HG03175 (cell line): ENCODE results near the gene ZBP1.

Experiments
- ATAC-seq: cut with Tn5 transposase; IDR thresholded peaks from one replicate; pipeline ENCODE4 v1.9.1; 2021; ENCODE audit warnings: mild to moderate bottlenecking, moderate library complexity; ENCODE audit not compliant: unreplicated experiment

Gene ZBP1

GRCh38 chr20:57619051-57619831 is 985 bp downstream of the ZBP1 start:
- peak; percentile 65 for ATAC-seq

- no peak for ATAC-seq
Measured at GRCh38 chr20:57618764-57619050, 1.5 kb downstream of the ZBP1 start.

GRCh38 chr20:57618091-57618763 is 2.0 kb downstream of the ZBP1 start:
- ATAC-seq, result no peak

- ATAC-seq, result no peak
Measured at GRCh38 chr20:57617079-57617795, 3.0 kb downstream of the ZBP1 start.

- ATAC-seq, result no peak
Measured at GRCh38 chr20:57616143-57616951, 3.9 kb downstream of the ZBP1 start.

- no peak for ATAC-seq
Measured at GRCh38 chr20:57615445-57615811, 4.8 kb downstream of the ZBP1 start.

GRCh38 chr20:57614490-57615444 is 5.5 kb downstream of the ZBP1 start:
- no peak for ATAC-seq

- no peak for ATAC-seq
Measured at GRCh38 chr20:57613481-57613921, 6.7 kb downstream of the ZBP1 start.

GRCh38 chr20:57612916-57613315 is 7.3 kb downstream of the ZBP1 start:
- no peak for ATAC-seq

- no peak for ATAC-seq
Measured at GRCh38 chr20:57612436-57612835, 7.8 kb downstream of the ZBP1 start.

- ATAC-seq, result no peak
Measured at GRCh38 chr20:57611586-57612311, 8.5 kb downstream of the ZBP1 start.

- ATAC-seq, result no peak
Measured at GRCh38 chr20:57610261-57610952, 9.8 kb downstream of the ZBP1 start.

GRCh38 chr20:57609842-57610167 is 10.4 kb downstream of the ZBP1 start:
- no peak for ATAC-seq

GRCh38 chr20:57609086-57609841 is 11.0 kb downstream of the ZBP1 start:
- ATAC-seq, result peak; percentile 61

GRCh38 chr20:57608516-57608915 is 11.7 kb downstream of the ZBP1 start:
- no peak for ATAC-seq

- ATAC-seq, result no peak
Measured at GRCh38 chr20:57605878-57606277, 14.3 kb downstream of the ZBP1 start.

- no peak for ATAC-seq
Measured at GRCh38 chr20:57605045-57605444, 15.2 kb downstream of the ZBP1 start.

GRCh38 chr20:57603120-57603519 is 17.1 kb downstream of the ZBP1 start:
- ATAC-seq, result no peak
